PC-3 (cell line): Measurements from ENCODE around the gene ADAMTS16.

Experiments
- EZH2 ChIP-seq: fragments of 300-600 bp; sonication (generic); IDR thresholded peaks from one replicate; pipeline ENCODE4 v1.6.1; 2017; ENCODE audit warnings: antibody characterized with exemption, mild to moderate bottlenecking, low read length; ENCODE audit not compliant: unreplicated experiment
- EZH2phosphoT487 ChIP-seq: fragments of 300-600 bp; sonication (generic); IDR thresholded peaks from 2 replicates; pipeline ENCODE4 v1.6.1; 2018; ENCODE audit warnings: mild to moderate bottlenecking, antibody characterized with exemption, low read length, borderline replicate concordance
- TF ChIP-seq, protein P1 (sequence below): fragments of 300-600 bp; sonication (generic); conservative IDR thresholded peaks from 2 replicates; pipeline ENCODE4 v1.5.1; 2017; ENCODE audit warnings: antibody characterized with exemption, low read depth, mild to moderate bottlenecking, low read length

DNA sequence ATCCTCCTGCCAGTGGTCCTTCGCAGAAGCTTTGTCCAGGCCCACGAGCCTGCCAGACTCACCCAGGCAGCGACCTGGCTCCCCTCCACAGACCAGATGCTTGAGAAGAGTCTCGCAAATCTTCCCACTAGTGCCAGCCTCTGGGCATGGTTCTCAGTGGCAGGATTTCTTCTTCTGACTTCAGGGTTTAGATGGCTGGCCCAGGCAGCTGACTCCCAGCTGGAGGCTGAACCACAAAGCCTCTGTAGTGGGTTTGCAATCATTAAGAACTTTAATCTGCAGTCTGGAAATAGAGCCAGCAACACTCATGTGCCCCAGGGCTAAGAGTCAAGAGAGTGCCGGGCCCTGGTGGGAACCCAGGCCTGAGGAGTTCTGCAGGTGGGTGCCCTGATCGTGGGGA lies 191.7 kb downstream of the ADAMTS16 start:
- TF ChIP-seq, protein P1, sequence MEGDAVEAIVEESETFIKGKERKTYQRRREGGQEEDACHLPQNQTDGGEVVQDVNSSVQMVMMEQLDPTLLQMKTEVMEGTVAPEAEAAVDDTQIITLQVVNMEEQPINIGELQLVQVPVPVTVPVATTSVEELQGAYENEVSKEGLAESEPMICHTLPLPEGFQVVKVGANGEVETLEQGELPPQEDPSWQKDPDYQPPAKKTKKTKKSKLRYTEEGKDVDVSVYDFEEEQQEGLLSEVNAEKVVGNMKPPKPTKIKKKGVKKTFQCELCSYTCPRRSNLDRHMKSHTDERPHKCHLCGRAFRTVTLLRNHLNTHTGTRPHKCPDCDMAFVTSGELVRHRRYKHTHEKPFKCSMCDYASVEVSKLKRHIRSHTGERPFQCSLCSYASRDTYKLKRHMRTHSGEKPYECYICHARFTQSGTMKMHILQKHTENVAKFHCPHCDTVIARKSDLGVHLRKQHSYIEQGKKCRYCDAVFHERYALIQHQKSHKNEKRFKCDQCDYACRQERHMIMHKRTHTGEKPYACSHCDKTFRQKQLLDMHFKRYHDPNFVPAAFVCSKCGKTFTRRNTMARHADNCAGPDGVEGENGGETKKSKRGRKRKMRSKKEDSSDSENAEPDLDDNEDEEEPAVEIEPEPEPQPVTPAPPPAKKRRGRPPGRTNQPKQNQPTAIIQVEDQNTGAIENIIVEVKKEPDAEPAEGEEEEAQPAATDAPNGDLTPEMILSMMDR = no peak
- no peak for TF ChIP-seq EZH2
- no peak for TF ChIP-seq EZH2phosphoT487
